NCI-H2029 (cell line): Measurements from ENCODE around the gene VPS26A.
A peak's percentile ranks its signal among the peaks of the same experiment; 100 is the strongest.

Experiments
- DNase-seq: peaks from one replicate; lab custom pipeline; 2025; lab: John Stamatoyannopoulos, UW

VPS26A gene

DNA sequence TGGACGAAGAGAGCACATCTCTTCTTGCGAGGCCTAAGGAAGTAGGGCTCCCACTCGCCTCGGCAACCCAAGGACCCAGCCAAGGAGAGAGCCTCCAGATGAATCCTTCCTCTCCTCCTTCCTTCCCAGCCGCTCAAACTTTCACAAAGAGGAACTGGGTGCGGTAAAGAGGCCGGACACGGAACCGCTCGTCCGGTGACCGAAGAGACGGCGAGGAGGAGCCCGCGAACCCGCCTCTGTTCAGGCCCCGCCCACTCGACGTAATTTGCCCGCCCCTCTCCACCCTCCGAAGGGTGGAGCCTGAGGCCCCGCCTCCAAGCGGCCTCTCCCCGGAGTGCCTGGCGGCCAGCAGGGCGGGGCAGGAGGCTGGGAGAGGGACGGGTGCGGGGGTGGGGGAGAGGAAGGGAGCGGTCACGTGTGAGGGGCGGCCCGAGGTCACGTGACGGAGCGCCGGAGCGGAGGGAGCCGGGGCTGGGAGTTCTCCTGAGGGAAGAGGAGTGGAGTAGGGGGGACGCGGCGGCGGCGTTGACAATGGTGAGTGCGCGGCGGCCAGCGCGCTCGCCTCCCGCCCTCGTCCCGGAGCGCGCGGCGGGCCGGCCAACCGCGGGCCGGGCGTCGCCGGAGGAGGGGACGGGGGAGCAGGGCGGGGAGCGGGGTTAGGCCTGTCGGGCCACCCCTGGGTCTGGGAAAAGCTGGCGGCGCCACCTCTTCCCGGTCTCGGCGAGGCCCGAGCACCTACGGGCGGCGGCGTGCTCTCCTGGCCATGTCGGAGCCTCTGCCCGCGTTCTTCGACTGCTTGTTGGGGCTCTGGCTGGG, at the start of gene VPS26A:
Gene VPS26A (plus strand): TSS at position 432 of the 816 bp plus-strand sequence. CDS start 100 bp downstream, at position 532.
- peak; percentile 91 for DNase-seq

DNA sequence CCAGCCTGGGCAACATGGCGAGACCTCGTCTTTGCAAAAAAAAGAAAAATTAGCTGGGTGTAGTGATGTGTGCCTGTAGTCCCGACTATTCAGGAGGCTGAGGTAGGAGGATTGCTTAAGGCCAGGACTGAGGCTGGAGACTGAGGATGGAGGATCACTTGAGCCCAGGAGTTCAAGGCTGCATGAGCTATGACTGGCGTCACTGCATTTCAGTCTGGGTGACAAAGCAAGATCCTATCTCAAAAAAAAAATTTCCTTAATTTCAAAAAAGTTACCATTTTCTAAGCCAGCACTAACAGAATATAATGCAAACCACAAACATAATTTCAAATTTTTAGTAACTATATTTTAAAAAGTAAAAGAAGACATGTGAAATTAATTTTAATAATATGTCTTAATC, 49.4 kb upstream of the VPS26A start:
- DNase-seq: no peak

DNA sequence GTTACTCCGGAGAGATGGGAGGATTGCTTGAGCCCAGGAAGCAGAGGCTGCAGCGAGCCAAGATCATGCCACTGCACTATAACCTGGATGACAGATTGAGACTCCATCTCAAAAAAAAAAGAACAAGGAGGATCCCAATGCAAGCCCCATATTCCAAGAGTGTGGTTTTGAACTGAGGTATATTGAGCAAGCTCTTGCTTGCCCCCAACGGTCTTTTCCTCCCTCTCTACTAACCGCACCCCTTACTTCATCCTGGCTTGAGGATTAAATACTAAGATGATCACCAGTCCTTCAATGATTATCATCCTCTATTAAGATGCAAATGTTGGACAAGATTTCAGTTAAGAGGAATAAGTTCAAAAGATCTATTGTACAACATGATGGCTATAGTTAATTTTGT, 48.5 kb upstream of the VPS26A start:
- DNase-seq: no peak

DNA sequence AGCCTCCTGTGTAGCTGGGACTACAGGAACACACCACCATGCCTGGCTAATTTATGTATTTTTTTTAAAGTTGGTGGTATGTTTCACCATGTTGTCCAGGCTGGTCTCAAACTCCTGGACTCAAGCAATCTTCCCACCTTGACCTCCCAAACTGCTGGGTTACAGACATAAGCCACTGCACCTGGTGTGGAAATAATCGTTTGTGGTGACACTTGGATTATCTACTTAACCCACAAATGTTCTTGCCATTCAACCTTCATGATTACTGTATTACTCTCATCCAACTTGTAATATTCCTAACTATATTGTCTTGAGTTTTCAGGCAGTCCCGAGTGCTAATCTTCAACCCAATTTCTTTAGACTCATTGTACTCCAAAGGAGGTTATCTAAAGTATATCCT, 45.7 kb upstream of the VPS26A start:
- no peak for DNase-seq

DNA sequence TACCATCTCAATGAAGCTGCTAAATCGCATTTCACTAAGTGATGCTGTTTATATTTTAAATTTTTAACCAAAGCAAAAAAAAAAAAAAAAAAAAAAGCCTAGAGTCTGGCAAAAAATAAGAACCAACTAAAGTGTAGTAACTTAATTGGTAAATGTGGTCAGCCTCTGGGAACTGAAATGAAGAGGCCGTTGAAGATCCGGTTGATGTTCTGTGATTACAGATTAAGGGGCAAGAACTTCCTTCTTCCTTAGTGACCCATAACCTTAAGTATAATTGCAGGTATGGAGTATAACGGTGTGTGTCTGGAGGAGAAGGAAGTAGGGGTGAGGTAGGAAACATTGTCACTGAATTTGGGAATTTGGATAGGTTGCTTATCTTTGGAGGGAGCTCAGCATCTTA, 43.8 kb upstream of the VPS26A start:
- DNase-seq: no peak

DNA sequence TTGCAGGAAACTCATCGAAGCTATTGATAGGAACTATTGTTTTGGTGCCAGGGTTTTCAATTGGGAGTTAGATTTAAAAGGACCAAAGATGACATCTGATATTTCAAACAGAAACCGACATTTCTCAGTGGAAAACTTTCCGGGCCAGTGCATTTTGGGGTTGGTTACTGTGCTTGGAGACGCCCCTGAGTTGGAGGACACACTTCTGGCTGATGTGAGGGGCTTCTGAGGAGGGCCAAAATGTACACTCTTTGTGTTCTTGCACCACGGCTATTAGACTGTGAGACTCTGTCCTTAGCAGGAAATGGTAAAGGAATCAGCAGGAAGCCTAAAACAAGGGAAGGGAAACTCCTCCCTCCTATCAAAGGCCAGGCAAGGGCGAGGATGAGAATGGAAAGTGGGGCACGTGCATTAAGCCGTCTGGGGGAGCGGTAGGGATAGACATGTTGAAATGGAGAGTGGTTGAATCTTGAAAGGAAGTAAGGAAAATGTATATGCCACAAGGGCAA, 37.9 kb upstream of the VPS26A start:
- no peak for DNase-seq

DNA sequence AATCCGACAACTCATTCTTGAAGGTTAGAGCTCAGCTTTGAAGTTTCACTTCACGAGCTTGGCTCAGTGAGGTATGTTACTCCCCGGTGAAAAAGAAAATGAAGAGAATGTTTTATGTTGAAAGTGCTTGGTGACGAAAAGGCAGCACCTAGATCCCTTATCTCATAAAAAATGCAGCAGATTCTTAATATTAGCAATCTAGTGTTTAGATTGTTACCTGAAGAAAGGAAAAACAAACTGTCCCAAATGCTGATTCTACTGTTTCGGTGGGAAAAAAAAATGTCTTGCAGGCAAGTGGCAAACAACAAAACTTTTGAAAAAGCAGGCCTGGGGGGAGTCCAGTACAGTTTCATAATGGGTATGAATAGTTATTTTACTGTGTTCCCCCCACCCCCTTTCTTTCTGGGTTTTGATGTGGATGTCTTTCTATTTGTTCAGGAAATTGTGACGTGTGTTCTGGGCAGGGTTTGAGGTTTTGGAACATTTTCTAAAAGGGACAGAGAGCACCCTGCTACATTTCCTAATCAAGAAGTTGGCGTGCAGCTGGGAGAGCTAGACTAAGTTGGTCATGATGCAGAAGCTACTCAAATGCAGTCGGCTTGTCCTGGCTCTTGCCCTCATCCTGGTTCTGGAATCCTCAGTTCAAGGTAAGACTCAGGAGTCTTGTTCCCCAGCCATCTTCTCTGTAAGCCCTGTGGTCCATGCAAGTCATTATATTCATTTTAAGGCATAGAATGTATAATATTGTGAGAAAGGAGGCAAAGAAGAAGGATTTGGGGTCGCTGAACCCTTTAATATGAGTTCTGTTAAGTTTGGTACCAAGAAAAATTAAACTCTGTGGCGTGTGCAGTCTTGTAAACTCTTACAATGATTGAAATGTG, 36.1 kb upstream of the VPS26A start, which contains the start of gene SRGN:
Gene SRGN (plus strand): TSS at position 514 of the 881 bp plus-strand sequence. CDS start 55 bp downstream, at position 569.
- DNase-seq: no peak

DNA sequence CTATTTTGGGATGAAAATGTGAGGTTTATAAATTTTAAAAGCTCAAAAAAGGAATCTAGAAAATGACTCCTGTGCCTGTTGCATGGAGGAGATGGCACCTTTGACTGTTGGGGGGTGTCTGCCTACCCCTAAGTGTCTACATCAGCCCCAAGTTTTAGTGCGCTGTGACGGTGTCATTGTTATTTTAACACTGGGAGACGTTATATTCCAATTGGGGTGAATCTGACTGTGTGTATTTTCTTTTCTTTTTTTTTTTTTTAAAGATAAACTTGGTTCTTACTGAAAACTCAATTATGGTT, 35.6 kb upstream of the VPS26A start:
- DNase-seq: no peak

DNA sequence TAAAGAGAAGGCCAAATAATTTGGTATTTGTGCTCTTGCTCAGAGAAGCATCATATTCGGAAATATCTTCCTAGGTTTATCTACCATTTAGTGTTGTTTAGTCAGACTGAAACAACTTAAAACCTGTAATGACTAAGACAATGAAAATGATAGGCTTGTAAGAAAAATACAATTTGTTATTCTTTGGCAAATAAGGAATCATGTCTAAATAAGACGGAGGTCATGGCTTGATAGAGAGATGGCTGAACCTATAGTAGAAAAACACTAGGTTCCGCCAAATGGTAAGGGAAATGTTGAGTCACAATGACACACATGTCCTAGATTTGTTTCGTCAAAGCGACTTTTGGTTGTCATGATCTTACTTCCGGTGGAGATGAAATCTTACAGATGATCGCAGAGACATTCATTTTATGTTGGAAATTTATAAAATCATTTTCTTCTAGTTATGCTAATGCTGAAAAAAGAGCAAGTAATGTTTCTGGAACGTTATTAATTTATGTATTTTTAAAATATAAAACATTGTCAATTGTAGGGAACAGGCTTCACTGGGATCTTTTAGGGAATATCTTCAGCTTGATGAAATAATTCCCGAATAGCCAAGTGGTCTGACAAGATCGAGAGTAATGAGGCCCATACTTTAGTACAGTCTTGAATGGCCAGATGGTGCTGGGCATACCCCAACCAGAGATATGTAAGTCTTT, 35.0 kb upstream of the VPS26A start:
- no peak for DNase-seq

DNA sequence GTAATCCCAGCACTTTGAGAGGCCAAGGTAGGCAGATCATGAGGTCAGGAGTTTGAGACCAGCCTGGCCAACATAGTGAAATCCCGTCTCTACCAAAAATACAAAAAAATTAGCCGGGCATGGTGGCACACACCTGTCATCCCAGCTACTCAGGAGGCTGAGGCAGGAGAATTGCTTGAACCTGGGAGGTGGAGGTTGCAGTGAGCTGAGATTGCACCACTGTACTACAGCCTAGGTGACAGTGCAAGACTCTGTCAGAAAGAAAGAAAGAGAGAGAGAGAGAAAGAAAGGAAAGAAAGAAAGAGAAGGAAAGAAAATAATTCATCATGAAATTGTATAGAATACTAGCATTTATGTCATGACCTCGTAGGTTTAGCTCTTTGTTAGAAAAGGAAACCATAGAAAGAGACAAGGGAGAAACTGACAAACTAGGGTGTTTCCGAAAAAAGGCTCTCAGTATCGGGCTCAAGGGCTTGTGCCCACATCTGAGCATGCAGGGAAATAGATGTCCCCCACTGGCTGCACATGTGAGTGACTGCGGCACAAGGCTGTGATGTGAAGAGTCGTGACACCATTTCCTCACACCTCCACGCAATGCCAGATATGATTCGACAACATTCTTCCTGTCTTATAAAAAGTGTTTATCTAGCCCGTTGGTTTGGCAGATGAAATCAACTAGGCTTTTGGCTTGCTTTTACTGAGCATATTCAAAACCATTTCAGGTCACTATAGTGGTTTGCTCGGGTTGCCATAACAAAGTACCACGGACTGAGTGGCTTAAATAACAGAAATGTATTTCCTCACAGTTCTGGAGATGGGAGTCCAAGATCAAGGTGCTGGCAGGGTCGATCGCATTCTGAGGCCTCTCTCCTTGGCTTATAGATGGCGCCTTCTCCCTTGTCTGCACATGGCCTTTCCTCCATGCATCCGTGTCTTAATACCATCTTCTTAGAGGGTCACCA, 34.1 kb upstream of the VPS26A start:
- no peak for DNase-seq

DNA sequence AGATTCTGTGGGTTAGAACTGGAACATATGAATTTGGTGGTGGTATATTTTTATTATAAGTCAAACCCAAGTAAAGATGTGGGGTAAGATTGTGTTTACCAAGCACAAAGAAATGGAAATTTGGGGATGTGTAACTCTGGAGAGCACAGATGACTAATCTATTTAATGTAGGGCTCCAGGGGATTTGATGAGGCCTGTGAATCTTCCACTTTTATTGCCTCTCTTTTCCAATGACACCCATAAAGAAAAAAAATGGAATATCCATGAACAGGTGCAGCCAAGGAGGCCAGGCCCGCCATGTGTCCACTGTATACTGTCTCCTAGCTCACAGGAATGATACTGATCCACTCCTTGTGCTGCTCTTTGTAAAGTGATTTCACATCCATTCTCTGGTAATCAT, 33.3 kb upstream of the VPS26A start:
- no peak for DNase-seq

DNA sequence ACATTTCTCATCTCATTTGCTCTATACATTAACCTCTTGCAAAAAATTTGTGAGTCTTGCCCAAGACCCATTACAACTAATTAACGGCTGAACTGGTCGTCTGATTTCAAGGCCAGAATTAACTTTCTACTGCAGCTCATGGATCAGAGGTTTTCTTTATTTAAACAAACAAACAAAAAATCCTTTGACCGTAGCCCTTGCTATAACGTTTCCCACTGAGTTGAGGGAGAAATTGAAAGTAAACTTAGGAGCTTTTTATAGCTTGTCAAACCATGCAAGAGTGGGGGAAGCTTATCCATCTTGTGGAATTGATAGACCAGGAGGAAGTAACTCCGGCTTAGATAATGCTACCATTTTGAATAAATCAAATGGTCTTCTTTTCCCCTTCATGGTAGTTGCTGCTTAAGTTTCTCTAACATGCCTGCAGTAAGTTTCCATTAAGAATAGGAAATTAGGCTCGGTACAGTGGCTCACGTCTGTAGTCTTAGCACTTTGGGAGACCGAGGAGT, 32.8 kb upstream of the VPS26A start:
- DNase-seq: no peak

DNA sequence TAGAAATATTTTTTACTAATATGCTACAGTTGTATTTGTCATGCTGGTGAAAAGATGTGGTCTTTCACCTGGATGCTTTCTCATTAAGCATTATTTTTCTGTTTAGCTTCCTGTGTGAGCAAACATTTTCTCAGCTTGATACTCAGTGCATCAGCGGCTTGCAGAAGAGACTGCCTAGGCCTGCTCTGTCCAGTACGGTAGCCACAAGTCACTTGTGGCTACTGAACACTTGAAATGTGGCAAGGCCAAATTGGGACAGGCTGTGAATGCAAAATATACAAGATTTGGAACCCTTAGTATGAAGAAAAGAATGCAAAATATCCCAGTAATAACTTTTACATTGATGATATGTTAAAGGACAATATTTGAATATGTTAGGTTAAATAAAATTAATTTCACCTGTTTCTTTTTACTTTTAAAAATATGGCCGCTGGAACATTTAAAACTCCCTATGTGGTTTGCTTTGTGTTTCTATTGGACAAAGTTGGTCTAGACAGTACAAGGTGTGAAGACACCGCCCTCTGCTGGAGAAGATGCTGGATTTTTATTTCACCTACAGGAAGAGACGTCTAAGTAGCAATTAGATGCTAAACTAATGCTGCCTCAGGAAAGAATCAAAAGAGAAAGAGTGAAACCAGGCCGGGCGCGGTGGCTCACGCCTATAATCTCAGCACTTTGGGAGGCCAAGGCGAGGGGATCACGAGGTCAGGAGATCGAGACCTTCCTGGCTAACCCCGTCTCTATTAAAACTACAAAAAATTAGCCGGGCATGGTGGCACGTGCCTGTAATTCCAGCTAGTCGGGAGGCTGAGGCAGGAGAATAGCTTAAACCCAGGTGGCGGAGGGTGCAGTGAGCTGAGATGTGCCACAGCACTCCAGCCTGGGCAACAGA, 30.8 kb upstream of the VPS26A start:
- peak; percentile 9 for DNase-seq

DNA sequence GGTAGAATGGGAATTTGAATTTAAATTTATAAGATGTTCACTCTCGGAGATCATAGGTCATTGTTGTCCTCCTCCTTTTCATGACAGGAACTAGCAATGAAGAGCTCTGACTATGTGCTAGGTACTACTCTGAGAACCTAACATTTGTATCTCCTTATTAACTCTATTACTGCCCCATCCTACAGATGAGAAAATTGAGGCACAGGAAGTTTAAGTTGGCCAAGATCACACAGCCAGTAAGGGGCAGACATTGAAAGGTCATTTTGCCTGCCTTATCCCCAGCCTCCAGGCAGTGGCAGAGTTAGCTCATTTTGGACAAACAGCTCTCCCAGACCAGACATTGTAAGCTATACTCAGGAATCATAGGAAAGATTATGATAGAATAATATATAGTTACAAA, 30.0 kb upstream of the VPS26A start:
- DNase-seq: no peak

DNA sequence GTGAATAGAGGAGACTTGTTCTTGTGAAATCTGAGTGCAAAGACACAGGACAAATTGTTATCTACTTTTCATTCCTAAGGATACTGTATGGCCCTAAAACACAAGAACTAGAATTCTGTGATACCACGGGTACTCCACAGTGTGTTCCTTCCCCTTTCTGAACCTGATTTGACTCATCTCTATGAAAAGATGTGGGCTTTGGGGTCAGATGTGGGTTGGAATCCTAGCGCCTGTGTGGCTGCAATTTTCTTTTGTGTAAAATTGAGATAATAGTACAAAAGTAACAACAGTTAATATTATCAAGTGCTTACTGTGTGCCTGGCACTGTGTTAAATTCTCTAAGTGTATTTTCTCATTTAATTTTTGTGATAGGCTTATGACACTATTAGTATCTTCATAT, 27.9 kb upstream of the VPS26A start:
- no peak for DNase-seq

DNA sequence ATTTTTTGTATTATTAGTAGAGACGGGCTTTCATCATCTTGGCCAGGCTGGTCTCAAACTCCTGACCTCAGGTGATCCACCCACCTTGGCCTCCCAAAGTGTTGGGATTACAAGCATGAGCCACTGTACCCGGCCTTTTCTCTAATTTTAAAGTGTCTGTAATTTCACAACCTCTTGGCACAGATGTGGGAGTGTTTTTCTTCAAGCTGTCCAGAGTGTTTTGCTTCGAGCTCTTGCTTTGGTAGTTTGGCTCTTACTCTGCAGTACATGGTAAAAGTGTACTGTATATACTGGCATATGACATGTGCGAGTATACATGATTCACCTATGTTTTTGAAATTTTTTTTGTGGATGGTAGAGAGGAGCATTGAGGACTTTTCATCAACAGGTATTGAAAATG, 26.2 kb upstream of the VPS26A start:
- DNase-seq: no peak

DNA sequence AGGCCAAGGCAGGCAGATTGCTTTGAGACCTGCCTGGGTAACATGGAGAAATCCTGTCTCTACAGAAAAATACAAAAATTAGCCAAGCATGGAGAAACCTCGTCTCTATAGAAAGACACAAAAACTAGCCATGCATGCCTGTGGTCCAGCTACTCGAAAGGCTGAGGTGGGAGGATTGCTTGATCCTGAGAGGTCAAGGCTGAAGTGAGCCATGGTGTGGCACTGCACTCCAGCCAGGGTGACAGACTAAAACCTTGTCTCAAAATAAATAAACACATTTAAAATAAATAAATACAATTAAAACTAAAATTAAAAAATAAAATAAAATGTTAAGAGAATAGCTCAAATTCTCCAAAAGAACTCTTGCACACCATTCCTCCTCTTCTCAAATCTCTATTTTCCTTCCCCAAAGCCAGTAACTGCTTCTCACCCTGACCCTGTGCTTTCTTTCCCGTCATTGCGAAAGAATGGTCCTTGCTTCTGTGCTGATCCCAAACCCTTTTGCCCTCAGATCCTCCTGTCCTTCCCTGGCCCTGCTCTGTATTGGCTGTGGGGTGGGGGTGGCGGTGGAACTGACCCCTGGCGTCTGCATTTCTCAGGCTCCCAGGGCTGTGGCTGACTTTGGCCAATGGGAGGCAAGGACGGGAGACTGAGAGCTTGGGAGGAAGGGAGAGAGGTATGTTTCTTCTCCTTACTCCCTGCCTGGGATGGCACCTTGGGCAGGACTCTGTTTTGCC, 23.7 kb upstream of the VPS26A start:
- DNase-seq: no peak

DNA sequence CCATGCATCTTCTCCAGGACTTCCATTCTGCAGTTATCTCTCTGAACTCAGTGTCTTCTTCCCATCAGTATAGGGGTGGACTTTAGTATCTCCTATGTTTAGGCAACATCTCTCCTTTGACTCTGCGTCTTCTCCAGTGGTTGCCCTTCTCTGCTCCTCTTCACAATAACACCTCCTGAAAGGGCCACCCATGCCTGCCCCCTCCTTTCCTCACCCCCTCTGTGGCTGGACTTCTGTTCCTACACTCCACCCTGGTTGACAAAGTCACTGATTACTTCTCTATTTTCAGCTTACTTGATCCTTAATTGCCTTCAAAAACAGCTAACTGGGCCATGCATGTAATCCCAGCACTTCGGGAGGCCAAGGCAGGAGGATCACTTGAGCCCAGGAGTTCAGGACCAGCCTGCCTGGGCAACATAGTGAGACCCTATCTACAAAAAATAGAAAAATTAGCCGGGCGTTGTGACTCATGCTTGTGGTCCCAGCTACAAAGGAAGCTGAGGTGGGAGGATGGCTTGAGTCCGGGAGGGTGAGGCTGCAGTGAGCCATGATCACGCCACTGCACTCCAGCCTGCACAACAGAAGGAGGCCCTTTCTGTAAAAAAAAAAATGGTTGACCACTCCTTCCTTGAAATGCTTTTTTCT, 22.4 kb upstream of the VPS26A start:
- DNase-seq: no peak

DNA sequence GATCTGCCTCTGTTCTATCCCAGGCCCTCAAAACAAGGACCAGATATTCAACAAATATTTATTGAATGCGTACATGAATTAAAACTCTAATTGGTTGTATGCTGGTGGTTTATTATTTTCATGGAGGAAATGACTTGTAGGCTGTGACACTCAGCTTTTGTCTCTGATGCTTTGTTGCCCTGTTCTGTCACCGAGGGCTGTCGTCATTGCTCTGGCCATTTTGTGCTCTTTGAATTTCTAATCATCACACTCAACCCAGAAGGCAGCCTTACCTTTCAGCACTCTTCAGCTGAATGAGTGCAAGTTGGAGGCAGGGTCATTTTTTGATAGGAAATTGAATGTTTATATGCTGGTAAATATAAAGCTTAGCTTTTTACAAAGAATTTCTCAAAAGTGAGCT, 21.5 kb upstream of the VPS26A start:
- DNase-seq: no peak
